Thyroid gland (tissue), 4 donors: ENCODE measurements around the gene C13orf46. TPM values are rescaled to one million over a fixed set of nuclear protein-coding genes. Genes with fewer than 3 reads are reported as not detected.

Experiments used
- DNase-seq, 2 donors: peaks; one replicate each; pipeline ENCODE4 v3.0.0-alpha.2; 2019
- H3K27ac ChIP-seq, 3 donors: fragments of 200-600 bp; sonication (generic); 1 replicate in 2 of 3; 2 replicates in 1 of 3; pipeline ENCODE4 v1.5.1; 2016 to 2019; ENCODE audit warnings: mild to moderate bottlenecking in 1 of 3, moderate library complexity in 1 of 3
- H3K27me3 ChIP-seq: fragments of 200-600 bp; sonication (generic); one replicate; pipeline ENCODE4 v1.5.1; 2019
- H3K36me3 ChIP-seq, 2 donors: fragments of 200-600 bp; sonication (generic); one replicate each; pipeline ENCODE4 v1.5.1; 2016 to 2019
- H3K4me1 ChIP-seq, 2 donors: fragments of 200-600 bp; sonication (generic); one replicate each; pipeline ENCODE4 v1.5.1; 2017 to 2019
- H3K4me3 ChIP-seq, 3 donors: fragments of 200-600 bp; sonication (generic); replicated peaks in 1 of 3; 1 replicate in 2 of 3; 2 replicates in 1 of 3; pipeline ENCODE4 v1.5.1; 2016; ENCODE audit warnings: mild to moderate bottlenecking in 1 of 3
- H3K9me3 ChIP-seq: fragments of 200-600 bp; sonication (generic); one replicate; pipeline ENCODE4 v1.5.1; 2017
- POLR2A ChIP-seq, 2 donors: fragments of 450-650 bp; IDR thresholded peaks; one replicate each; pipeline ENCODE4 v1.6.1; 2017; ENCODE audit warnings: antibody characterized with exemption in 2 of 2, mild to moderate bottlenecking in 2 of 2, moderate library complexity in 1 of 2
- WGBS, 2 donors: methylation state at CpG; one replicate each; pipeline ENCODE4 v1.1.5; 2017; 5-methylcytosine and 5-hydroxymethylcytosine counted together
- intact Hi-C: fragments of 100-400 bp; cut with DNase I; formaldehyde crosslinking; loops from one replicate; pipeline ENCODE4 v1.15.1; 2023
- total RNA-seq, 4 donors: library from RNA; depleted of rRNA; stranded (reverse); fragments of >200 nt; gene quantifications; one replicate each; pipeline ENCODE4 v1.2.3, GENCODE V29; 2016
- TF ChIP-seq, protein P1 (sequence below), 6 experiments: fragments of 200-600 bp in 3 of 6; fragments of 450-650 bp in 3 of 6; sonication (generic) in 3 of 6; IDR thresholded peaks; one replicate each; pipeline ENCODE4 v1.5.1; 2016 to 2019; ENCODE audit warnings: antibody characterized with exemption in 6 of 6, mild to moderate bottlenecking in 2 of 6, inconsistent platforms in 1 of 6, moderate library complexity in 1 of 6

C13orf46 gene
- total RNA-seq, 4 donors from 2014 or later = 0.67 to 9.4 (median 4.3) TPM

GRCh38 chr13:113979791-113980471 lies 6.1 kb upstream of the C13orf46 start:
- Histone ChIP-seq H3K9me3 (no peaks in the 10 kb centered on the region), H3K4me3 (no peak overlapping the region), H3K36me3 (peaks cover 3 to 25% of the 10 kb centered on the region in 2 donors), H3K27ac (peak overlapping the region in 2 of 3 donors; percentile 84 to 93), H3K27me3 (no peaks in the 10 kb centered on the region), H3K4me1 (peaks cover 20 to 34% of the 10 kb centered on the region in 2 donors)
- TF ChIP-seq, protein P1, sequence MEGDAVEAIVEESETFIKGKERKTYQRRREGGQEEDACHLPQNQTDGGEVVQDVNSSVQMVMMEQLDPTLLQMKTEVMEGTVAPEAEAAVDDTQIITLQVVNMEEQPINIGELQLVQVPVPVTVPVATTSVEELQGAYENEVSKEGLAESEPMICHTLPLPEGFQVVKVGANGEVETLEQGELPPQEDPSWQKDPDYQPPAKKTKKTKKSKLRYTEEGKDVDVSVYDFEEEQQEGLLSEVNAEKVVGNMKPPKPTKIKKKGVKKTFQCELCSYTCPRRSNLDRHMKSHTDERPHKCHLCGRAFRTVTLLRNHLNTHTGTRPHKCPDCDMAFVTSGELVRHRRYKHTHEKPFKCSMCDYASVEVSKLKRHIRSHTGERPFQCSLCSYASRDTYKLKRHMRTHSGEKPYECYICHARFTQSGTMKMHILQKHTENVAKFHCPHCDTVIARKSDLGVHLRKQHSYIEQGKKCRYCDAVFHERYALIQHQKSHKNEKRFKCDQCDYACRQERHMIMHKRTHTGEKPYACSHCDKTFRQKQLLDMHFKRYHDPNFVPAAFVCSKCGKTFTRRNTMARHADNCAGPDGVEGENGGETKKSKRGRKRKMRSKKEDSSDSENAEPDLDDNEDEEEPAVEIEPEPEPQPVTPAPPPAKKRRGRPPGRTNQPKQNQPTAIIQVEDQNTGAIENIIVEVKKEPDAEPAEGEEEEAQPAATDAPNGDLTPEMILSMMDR (IDR thresholded peaks at IDR 0.05) = no peak
- TF ChIP-seq POLR2A (IDR thresholded peaks at IDR 0.05) = no peak
- peak in 1 of 2 donors; percentile 1 for DNase-seq
- WGBS, 2 donors = 96 to 97% methylated on average over 20 of the region's 20 CpGs
- intact Hi-C loops = no loop called here

GRCh38 chr13:113978741-113979481 lies 5.0 kb upstream of the C13orf46 start:
- peak in 1 of 2 donors; percentile 1 for DNase-seq
- no peak overlapping the region for H3K4me3 ChIP-seq
- H3K36me3 ChIP-seq = peaks cover 3 to 25% of the 10 kb centered on the region in 2 donors
- intact Hi-C loops = no loop called here
- WGBS, 2 donors = 92 to 96% methylated on average over 28 to 41 of the region's 41 CpGs
- no peak overlapping the region for H3K27ac ChIP-seq
- peaks cover 20 to 34% of the 10 kb centered on the region in 2 donors for H3K4me1 ChIP-seq
- H3K27me3 ChIP-seq = no peaks in the 10 kb centered on the region
- H3K9me3 ChIP-seq = no peaks in the 10 kb centered on the region
- TF ChIP-seq POLR2A (IDR thresholded peaks at IDR 0.05) = no peak
- TF ChIP-seq, protein P1 (IDR thresholded peaks at IDR 0.05) = no peak

DNA sequence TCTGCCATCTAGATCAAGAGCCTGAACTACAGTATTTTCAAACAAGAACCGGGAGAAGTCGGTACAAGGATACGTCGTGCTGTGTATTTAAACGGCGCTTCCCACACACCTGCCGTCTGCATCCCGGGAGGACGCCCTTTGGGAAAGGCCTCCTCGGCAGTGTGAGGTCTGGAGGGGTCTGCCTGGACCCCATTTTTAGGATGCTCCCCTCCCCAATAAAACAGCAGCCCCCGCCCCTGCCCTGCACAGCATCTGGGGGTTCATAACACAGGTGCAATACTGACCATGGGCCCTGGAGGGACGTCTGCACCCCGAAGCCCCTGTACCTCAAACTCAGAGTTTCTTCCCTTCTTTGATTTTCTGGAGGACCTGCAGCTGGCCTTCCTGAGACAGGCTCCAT lies 4.1 kb upstream of the C13orf46 start:
- DNase-seq = no peak
- TF ChIP-seq, protein P1 (IDR thresholded peaks at IDR 0.05) = no peak
- no peak for TF ChIP-seq POLR2A (IDR thresholded peaks at IDR 0.05)
- peaks cover 22 to 37% of the 10 kb centered on the region in 2 donors for H3K4me1 ChIP-seq
- intact Hi-C loops = no loop called here
- H3K9me3 ChIP-seq = no peaks in the 10 kb centered on the region
- no peak overlapping the region for H3K4me3 ChIP-seq
- 90 to 92% methylated on average over 13 of the region's 13 CpGs for WGBS, 2 donors
- no peaks in the 10 kb centered on the region for H3K27me3 ChIP-seq
- peak overlapping the region in 2 of 3 donors; percentile 78 to 86 for H3K27ac ChIP-seq
- H3K36me3 ChIP-seq = peaks cover 3 to 25% of the 10 kb centered on the region in 2 donors

DNA sequence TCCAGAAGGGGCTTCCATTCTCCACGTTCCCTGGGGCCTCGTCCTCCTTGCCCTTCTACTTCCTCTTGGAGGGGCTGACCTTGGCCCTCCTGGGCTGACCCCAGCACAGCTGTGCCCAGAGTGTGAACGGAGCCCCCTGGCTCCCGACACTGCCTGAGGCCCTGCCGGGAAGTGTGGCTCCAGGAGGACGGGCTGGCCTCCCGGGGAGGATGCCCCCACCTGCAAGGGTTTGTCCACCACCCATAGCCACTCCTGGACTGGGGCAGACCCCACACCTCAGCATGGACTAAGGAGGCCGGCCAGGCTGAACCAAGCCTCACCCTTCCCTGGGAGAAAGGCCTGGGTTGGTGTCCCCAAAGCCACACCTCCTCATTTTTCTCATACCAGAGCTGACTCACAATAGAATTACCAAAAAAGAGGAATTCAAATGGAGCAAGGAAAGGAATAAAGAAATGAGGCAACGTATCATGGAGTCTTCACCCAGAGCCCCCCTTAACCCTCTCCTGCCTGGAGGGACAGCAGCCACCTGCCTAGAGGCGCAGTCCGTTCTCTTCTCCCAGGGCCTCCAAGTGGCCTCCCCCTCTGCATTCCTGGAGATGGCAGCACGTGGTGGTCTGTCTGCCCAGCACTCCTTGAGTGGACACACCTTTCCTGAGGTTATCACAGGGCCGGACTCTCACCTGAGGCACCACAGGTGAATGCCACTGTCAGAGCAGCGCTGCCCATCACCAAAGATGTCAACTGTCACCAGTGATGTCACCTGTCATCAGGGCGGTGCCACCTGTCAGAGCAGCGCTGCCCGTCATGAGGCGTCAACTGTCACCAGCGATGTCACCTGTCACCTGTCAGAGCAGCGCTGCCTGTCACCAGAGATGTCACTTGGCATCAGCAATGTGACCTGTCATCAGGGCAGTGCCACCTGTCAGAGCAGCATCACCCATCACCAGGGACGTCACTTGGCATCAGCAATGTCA lies 3.1 kb upstream of the C13orf46 start:
- peak overlapping the region; percentile 65 to 86 (median 78) for H3K27ac ChIP-seq
- intact Hi-C loops = no loop called here
- TF ChIP-seq, protein P1 (IDR thresholded peaks at IDR 0.05) = no peak
- TF ChIP-seq POLR2A (IDR thresholded peaks at IDR 0.05) = peak in 1 of 2 donors; percentile 15
- DNase-seq = peak in 1 of 2 donors; percentile 66
- H3K36me3 ChIP-seq = peaks cover 3 to 25% of the 10 kb centered on the region in 2 donors
- no peaks in the 10 kb centered on the region for H3K27me3 ChIP-seq
- no peak overlapping the region for H3K4me3 ChIP-seq
- no peaks in the 10 kb centered on the region for H3K9me3 ChIP-seq
- peaks cover 24 to 41% of the 10 kb centered on the region in 2 donors for H3K4me1 ChIP-seq
- WGBS, 2 donors = 82 to 89% methylated on average over 12 to 20 of the region's 21 CpGs
